Measurements from ENCODE around the gene FCER2.
"Not testable (repeated sequence)": the region's sequence is repeated elsewhere in the genome, so short reads cannot be mapped to it uniquely, and the experiment has no call there.

Gene FCER2

GRCh38 chr19:7645163-7645562 is 56.8 kb downstream of the FCER2 start:
- no peak for DNase-seq

GRCh38 chr19:7644550-7644877 is 57.4 kb downstream of the FCER2 start:
- DNase-seq: no peak

- not testable (repeated sequence) for DNase-seq
These were observed 58.0 kb downstream of the FCER2 start for GRCh38 chr19:7643629-7644549.

- no peak for DNase-seq
These were observed 58.9 kb downstream of the FCER2 start for GRCh38 chr19:7643031-7643415.

- no peak for DNase-seq
These were observed 59.5 kb downstream of the FCER2 start for GRCh38 chr19:7642295-7643030.

- DNase-seq: no peak
These were observed 60.3 kb downstream of the FCER2 start for GRCh38 chr19:7641290-7642276.

- no peak for DNase-seq
These were observed 61.1 kb downstream of the FCER2 start for GRCh38 chr19:7640803-7641202.

- DNase-seq: no peak
These were observed 62.0 kb downstream of the FCER2 start for GRCh38 chr19:7639863-7640348.

GRCh38 chr19:7638802-7639465 is 63.0 kb downstream of the FCER2 start:
- DNase-seq: no peak

Measured in activated naive CD4-positive, alpha-beta T cell treated with anti-CD3 and anti-CD28 coated beads, Interleukin-2, amount 50 U/mL, for 16 hours (primary cell).